HCEC 1CT (cell line): ENCODE measurements around the gene TEFM.
A peak's percentile ranks its signal among the peaks of the same experiment; 100 is the strongest.
"Not testable (repeated sequence)": the region's sequence is repeated elsewhere in the genome, so short reads cannot be mapped to it uniquely, and the experiment has no call there.

Source experiments
- DNase-seq: peaks from one replicate; pipeline ENCODE4 v3.0.0-alpha.2; 2017

The TEFM gene

GRCh38 chr17:30906101-30906911 is at the start of gene TEFM:
TEFM (minus strand) TSS chr17:30906238; CDS start chr17:30906198, 40 bp downstream.
- peak; percentile 90 for DNase-seq

GRCh38 chr17:30954046-30954830 is 48.2 kb upstream of the TEFM start:
- no peak for DNase-seq

- no peak for DNase-seq
Observed at GRCh38 chr17:30952638-30953393, 46.8 kb upstream of the TEFM start.

GRCh38 chr17:30950669-30951399 is 44.8 kb upstream of the TEFM start:
- DNase-seq, result peak; percentile 85

GRCh38 chr17:30950189-30950588 is 44.2 kb upstream of the TEFM start:
- no peak for DNase-seq

- DNase-seq, result no peak
Observed at GRCh38 chr17:30947796-30948195, 41.8 kb upstream of the TEFM start.

- no peak for DNase-seq
Observed at GRCh38 chr17:30942308-30943079, 36.5 kb upstream of the TEFM start.

- no peak for DNase-seq
Observed at GRCh38 chr17:30939051-30939689, 33.1 kb upstream of the TEFM start.

GRCh38 chr17:30933966-30934365 is 27.9 kb upstream of the TEFM start:
- DNase-seq, result no peak

- not testable (repeated sequence) for DNase-seq
Observed at GRCh38 chr17:30931582-30931981, 25.5 kb upstream of the TEFM start.

- no peak for DNase-seq
Observed at GRCh38 chr17:30930495-30930894, 24.5 kb upstream of the TEFM start.

GRCh38 chr17:30929861-30930260 is 23.8 kb upstream of the TEFM start:
- not testable (repeated sequence) for DNase-seq

- DNase-seq, result no peak
Observed at GRCh38 chr17:30929081-30929633, 23.1 kb upstream of the TEFM start.

- DNase-seq, result no peak
Observed at GRCh38 chr17:30928584-30928983, 22.5 kb upstream of the TEFM start.

- DNase-seq, result no peak
Observed at GRCh38 chr17:30927756-30928155, 21.7 kb upstream of the TEFM start.

- DNase-seq, result no peak
Observed at GRCh38 chr17:30926516-30926915, 20.5 kb upstream of the TEFM start.

GRCh38 chr17:30924341-30924740 is 18.3 kb upstream of the TEFM start:
- no peak for DNase-seq

GRCh38 chr17:30922235-30923030 is 16.4 kb upstream of the TEFM start:
- DNase-seq, result no peak

- DNase-seq, result no peak
Observed at GRCh38 chr17:30921544-30922196, 15.6 kb upstream of the TEFM start, which contains the start of gene ADAP2. ADAP2 (plus strand) TSS chr17:30921945; CDS start chr17:30922015, 70 bp downstream.
